ENCODE results near the gene RASGRP3. TPM values are rescaled to one million over a fixed set of nuclear protein-coding genes. Genes with fewer than 3 reads are reported as not detected.

RASGRP3 gene
- total RNA-seq, 1 experiment from 2014 or later: 0.59 TPM

DNA sequence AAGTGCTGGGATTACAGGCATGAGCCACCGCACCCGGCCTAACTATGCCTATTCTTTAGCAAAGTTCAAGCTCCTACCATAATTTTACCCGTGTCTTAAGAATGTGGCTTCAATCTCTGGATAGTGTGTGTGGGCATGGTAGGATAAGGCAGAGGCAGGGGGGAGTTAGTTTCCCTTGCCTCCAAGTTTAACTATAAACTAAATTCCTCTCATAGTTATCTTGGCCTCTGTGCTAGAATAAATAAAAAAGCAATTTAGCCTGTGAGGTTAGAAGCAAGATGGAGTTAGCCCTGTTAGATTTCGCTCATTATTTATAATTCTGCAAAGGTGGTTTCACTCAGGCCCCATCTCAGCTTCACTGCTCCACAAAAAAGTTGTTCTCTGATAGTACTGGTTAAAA lies 129.7 kb downstream of the RASGRP3 start:
- intact Hi-C loops (cut with micrococcal nuclease): no loop called here
- Histone ChIP-seq H2AFZ (ENCODE audit: low read depth, low read length, poor library complexity, severe bottlenecking) (no peak overlapping the region), H3K9ac (ENCODE audit: low read length) (no peak overlapping the region), H3K4me2 (ENCODE audit: low read length) (no peak overlapping the region), H3K4me1 (ENCODE audit: control insufficient read depth in 1 of 2, insufficient read depth in 2 of 2, low read length in 2 of 2) (no peaks in the 10 kb centered on the region), H3K27ac (ENCODE audit: low read depth, low read length) (no peak overlapping the region), H4K20me1 (ENCODE audit: insufficient read depth) (no peaks in the 10 kb centered on the region), H3K9me2 (ENCODE audit: insufficient read depth) (no peaks in the 10 kb centered on the region), H3K79me2 (ENCODE audit: insufficient read depth, low read length) (no peaks in the 10 kb centered on the region), H3K27me3 (ENCODE audit: insufficient read depth, low read length) (no peaks in the 10 kb centered on the region), H3K4me3 (replicated peaks in 1 of 2; ENCODE audit: low read depth in 1 of 2, low read length in 2 of 2) (no peak overlapping the region), H3K9me3 (ENCODE audit: control insufficient read depth in 1 of 2, insufficient read depth in 1 of 2, low read depth in 1 of 2, low read length in 2 of 2) (no peaks in the 10 kb centered on the region), H3K36me3 (ENCODE audit: control insufficient read depth in 1 of 2, insufficient read depth in 2 of 2, low read length in 2 of 2) (no peaks in the 10 kb centered on the region)
- BruUV-seq (replicated peaks): no TSS peak
- CTCF ChIA-PET: no interaction called here
- RAD21 ChIA-PET (ENCODE audit: low non-redundant PET in 1 of 2, low total read pairs in 2 of 2, uncharacterized antibody in 2 of 2, unreplicated experiment in 2 of 2): no interaction called here
- ATAC-seq (no peak), DNase-seq (ENCODE audit: low read depth, low spot score) (no peak)
- TF ChIP-seq, protein P1, sequence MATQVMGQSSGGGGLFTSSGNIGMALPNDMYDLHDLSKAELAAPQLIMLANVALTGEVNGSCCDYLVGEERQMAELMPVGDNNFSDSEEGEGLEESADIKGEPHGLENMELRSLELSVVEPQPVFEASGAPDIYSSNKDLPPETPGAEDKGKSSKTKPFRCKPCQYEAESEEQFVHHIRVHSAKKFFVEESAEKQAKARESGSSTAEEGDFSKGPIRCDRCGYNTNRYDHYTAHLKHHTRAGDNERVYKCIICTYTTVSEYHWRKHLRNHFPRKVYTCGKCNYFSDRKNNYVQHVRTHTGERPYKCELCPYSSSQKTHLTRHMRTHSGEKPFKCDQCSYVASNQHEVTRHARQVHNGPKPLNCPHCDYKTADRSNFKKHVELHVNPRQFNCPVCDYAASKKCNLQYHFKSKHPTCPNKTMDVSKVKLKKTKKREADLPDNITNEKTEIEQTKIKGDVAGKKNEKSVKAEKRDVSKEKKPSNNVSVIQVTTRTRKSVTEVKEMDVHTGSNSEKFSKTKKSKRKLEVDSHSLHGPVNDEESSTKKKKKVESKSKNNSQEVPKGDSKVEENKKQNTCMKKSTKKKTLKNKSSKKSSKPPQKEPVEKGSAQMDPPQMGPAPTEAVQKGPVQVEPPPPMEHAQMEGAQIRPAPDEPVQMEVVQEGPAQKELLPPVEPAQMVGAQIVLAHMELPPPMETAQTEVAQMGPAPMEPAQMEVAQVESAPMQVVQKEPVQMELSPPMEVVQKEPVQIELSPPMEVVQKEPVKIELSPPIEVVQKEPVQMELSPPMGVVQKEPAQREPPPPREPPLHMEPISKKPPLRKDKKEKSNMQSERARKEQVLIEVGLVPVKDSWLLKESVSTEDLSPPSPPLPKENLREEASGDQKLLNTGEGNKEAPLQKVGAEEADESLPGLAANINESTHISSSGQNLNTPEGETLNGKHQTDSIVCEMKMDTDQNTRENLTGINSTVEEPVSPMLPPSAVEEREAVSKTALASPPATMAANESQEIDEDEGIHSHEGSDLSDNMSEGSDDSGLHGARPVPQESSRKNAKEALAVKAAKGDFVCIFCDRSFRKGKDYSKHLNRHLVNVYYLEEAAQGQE (IDR thresholded peaks at IDR 0.05; ENCODE audit: low read depth): no peak
- TF ChIP-seq POLR2AphosphoS5 (IDR thresholded peaks at IDR 0.05; ENCODE audit: low read depth, low read length) (no peak), SRF (IDR thresholded peaks at IDR 0.05; ENCODE audit: low read depth) (no peak), CEBPB (IDR thresholded peaks at IDR 0.05; ENCODE audit: low read depth) (no peak), EZH2phosphoT487 (IDR thresholded peaks at IDR 0.05; ENCODE audit: borderline replicate concordance) (no peak), POLR2A (IDR thresholded peaks at IDR 0.05; ENCODE audit: borderline replicate concordance, extremely low read depth, insufficient read depth, insufficient read length) (no peak), SP1 (IDR thresholded peaks at IDR 0.05; ENCODE audit: low read depth) (no peak), TCF7L2 (IDR thresholded peaks at IDR 0.05; ENCODE audit: borderline replicate concordance, extremely low read depth, insufficient read depth, insufficient read length) (no peak)
- TF ChIP-seq, protein P2, sequence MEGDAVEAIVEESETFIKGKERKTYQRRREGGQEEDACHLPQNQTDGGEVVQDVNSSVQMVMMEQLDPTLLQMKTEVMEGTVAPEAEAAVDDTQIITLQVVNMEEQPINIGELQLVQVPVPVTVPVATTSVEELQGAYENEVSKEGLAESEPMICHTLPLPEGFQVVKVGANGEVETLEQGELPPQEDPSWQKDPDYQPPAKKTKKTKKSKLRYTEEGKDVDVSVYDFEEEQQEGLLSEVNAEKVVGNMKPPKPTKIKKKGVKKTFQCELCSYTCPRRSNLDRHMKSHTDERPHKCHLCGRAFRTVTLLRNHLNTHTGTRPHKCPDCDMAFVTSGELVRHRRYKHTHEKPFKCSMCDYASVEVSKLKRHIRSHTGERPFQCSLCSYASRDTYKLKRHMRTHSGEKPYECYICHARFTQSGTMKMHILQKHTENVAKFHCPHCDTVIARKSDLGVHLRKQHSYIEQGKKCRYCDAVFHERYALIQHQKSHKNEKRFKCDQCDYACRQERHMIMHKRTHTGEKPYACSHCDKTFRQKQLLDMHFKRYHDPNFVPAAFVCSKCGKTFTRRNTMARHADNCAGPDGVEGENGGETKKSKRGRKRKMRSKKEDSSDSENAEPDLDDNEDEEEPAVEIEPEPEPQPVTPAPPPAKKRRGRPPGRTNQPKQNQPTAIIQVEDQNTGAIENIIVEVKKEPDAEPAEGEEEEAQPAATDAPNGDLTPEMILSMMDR (IDR thresholded peaks at IDR 0.05 in 2 of 3, conservative IDR thresholded peaks at IDR 0.05 in 1 of 3; ENCODE audit: borderline replicate concordance in 1 of 3, insufficient read depth in 1 of 3, low read depth in 2 of 3, low read length in 2 of 3): no peak
- TF ChIP-seq, protein P3, sequence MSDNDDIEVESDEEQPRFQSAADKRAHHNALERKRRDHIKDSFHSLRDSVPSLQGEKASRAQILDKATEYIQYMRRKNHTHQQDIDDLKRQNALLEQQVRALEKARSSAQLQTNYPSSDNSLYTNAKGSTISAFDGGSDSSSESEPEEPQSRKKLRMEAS (IDR thresholded peaks at IDR 0.05): no peak
- POLR2A ChIA-PET: no interaction called here

Measured in HCT116 (cell line).